ENCODE measurements around the gene PRKCZ. TPM values are rescaled to one million over a fixed set of nuclear protein-coding genes. Genes with fewer than 3 reads are reported as not detected.
A peak's percentile ranks its signal among the peaks of the same experiment; 100 is the strongest.

Gene PRKCZ
- total RNA-seq, 2 donors from 2014 or later = 34.5 to 46.7 TPM

DNA sequence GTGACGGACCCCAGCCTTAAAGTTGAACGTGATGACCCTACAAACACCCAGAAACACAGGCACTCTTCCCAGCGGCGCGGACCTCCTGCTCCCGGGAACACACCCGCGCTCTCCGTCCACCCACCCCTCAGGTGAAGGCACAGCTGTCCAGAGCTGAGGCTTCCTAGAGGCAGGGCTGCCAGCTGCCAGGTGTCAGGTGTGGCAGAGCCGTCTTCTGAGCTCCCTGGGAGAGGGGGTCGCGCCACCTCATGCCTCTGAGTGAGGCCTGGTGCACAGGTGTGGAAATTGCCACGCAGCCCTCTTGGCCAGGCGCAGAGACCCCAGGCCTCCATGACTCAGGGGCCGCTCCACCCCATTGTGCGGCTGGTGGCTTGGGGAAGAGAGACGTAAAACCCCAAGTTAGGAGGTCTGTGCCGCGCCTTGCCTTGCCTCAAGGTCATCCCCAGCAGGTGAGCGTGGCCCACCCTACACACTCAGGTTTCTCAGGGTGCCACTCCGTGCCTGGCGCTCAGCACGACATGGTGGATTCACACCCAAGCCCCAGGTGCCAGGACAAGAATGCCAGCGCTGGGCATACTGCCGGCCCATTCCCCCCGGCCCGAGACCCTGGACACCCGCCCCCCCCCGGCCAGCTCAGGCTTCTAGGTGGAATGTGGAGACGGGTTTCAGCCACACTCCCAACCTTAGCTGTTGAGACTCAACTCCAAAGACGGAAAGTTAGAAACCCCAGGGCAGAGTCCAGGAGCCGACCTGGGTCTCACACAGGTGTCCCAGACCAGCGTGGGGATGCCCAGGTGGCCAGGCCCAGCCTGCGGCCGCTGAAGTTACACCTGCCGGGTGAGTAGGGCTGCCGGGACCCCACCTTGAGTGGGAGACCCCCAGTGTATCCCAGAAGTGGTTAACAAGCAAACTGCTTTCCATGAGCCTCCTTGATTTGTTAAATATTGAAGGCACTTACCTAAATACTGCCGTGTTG lies 136.0 kb downstream of the PRKCZ start:
- WGBS = 84% methylated on average over 34 of the region's 38 CpGs
- Histone ChIP-seq H3K36me3 (no peaks in the 10 kb centered on the region), H3K27me3 (replicated peaks; ENCODE audit: insufficient read depth) (no peaks in the 10 kb centered on the region), H3K4me1 (replicated peaks) (peaks cover 11% of the 10 kb centered on the region), H3K27ac (no peak overlapping the region), H3K9me3 (no peaks in the 10 kb centered on the region), H3K4me3 (no peak overlapping the region)
- TF ChIP-seq, protein P1, sequence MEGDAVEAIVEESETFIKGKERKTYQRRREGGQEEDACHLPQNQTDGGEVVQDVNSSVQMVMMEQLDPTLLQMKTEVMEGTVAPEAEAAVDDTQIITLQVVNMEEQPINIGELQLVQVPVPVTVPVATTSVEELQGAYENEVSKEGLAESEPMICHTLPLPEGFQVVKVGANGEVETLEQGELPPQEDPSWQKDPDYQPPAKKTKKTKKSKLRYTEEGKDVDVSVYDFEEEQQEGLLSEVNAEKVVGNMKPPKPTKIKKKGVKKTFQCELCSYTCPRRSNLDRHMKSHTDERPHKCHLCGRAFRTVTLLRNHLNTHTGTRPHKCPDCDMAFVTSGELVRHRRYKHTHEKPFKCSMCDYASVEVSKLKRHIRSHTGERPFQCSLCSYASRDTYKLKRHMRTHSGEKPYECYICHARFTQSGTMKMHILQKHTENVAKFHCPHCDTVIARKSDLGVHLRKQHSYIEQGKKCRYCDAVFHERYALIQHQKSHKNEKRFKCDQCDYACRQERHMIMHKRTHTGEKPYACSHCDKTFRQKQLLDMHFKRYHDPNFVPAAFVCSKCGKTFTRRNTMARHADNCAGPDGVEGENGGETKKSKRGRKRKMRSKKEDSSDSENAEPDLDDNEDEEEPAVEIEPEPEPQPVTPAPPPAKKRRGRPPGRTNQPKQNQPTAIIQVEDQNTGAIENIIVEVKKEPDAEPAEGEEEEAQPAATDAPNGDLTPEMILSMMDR (IDR thresholded peaks at IDR 0.05) = no peak
- TF ChIP-seq POLR2A (IDR thresholded peaks at IDR 0.05) = no peak
- TF ChIP-seq POLR2AphosphoS5 (IDR thresholded peaks at IDR 0.05) = no peak
- intact Hi-C loops (cut with DNase I) = loop anchor here (2.0 kb wide), 1 partner anchor 53 kb away; no protein-coding TSS in a partner anchor
- no peak for DNase-seq (ENCODE audit: low spot score)

DNA sequence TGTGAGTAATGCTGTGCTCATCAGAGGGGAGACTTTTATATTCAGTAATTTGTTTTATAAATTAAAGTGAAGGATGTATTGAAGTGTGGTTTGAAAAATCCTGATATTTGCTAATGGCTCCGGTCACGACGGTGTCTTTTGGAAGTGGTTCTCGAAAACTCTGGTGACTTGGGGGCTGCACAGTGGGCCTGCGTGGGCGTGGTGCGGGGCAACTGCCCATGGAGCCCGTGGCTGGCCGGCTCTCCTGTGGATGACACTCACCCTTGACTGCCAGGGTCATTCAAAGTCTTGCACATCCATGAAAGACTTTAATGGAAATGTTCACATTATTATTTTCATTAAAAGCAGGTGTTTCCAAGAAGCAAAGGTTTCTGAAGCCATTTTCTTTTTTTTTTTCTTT lies 136.7 kb downstream of the PRKCZ start:
- Histone ChIP-seq H3K4me3 (no peak overlapping the region), H3K4me1 (replicated peaks) (peaks cover 14% of the 10 kb centered on the region), H3K9me3 (no peaks in the 10 kb centered on the region), H3K36me3 (no peaks in the 10 kb centered on the region), H3K27me3 (replicated peaks; ENCODE audit: insufficient read depth) (no peaks in the 10 kb centered on the region), H3K27ac (no peak overlapping the region)
- DNase-seq (ENCODE audit: low spot score) = no peak
- intact Hi-C loops (cut with DNase I) = loop anchor here (2.0 kb wide), 1 partner anchor 54 kb away; no protein-coding TSS in a partner anchor
- 80% methylated on average over 9 of the region's 9 CpGs for WGBS
- TF ChIP-seq POLR2A (IDR thresholded peaks at IDR 0.05) (no peak), POLR2AphosphoS5 (IDR thresholded peaks at IDR 0.05) (no peak)
- TF ChIP-seq, protein P1 (IDR thresholded peaks at IDR 0.05) = no peak

DNA sequence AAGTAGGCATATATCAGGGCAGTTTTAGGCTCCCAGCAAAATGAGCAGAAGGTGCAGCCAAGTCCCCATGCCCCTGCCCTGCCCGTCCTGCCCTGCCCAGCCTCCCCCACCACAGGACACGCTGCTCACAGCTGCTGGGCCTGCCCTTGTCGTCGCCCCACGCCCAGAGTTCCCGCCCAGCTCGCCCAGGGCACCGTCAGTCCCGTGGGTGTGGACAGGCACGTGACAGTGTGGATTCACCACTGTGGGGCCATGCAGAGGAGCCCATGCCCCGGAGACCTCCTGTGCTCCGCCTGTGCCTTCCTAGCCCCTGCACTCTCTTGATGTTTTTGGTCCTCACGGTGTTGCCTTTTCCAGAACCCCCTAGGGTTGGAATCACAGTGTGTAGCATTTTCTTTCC lies 137.4 kb downstream of the PRKCZ start:
- Histone ChIP-seq H3K27ac (no peak overlapping the region), H3K4me3 (no peak overlapping the region), H3K36me3 (no peaks in the 10 kb centered on the region), H3K27me3 (replicated peaks; ENCODE audit: insufficient read depth) (no peaks in the 10 kb centered on the region), H3K9me3 (no peaks in the 10 kb centered on the region), H3K4me1 (replicated peaks) (peaks cover 14% of the 10 kb centered on the region)
- TF ChIP-seq, protein P1 (IDR thresholded peaks at IDR 0.05) = no peak
- TF ChIP-seq POLR2A (IDR thresholded peaks at IDR 0.05) (no peak), POLR2AphosphoS5 (IDR thresholded peaks at IDR 0.05) (no peak)
- WGBS = 76% methylated on average over 13 of the region's 13 CpGs
- no peak for DNase-seq (ENCODE audit: low spot score)
- intact Hi-C loops (cut with DNase I) = loop anchor here (2.0 kb wide), 1 partner anchor 55 kb away; no protein-coding TSS in a partner anchor

DNA sequence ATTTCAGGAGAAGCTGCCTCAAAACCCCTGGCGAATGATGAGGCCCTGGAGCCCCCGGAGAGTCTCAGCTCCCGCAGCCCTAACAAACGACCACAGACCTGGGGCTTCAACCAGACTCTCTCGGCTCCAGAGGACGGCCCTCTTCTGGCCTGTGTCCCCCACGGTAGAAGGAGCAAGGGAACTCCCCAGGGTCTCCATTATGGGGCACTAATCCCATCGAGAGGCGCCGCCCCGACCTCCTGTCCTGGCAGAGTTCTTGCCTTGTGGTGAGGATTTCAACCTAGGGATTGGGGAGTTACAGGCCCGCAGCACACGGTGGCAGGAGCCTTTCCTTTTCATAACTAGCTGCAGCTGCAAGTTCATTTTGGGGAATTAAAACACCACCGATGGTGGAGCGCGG lies 138.1 kb downstream of the PRKCZ start:
- Histone ChIP-seq H3K36me3 (no peaks in the 10 kb centered on the region), H3K27me3 (replicated peaks; ENCODE audit: insufficient read depth) (no peaks in the 10 kb centered on the region), H3K9me3 (no peaks in the 10 kb centered on the region), H3K4me1 (replicated peaks) (peaks cover 14% of the 10 kb centered on the region), H3K4me3 (no peak overlapping the region), H3K27ac (peak overlapping the region in 1 of 2 donors; percentile 96)
- intact Hi-C loops (cut with DNase I) = no loop called here
- 94% methylated on average over 16 of the region's 16 CpGs for WGBS
- DNase-seq (ENCODE audit: low spot score) = no peak
- TF ChIP-seq POLR2AphosphoS5 (IDR thresholded peaks at IDR 0.05) (no peak), POLR2A (IDR thresholded peaks at IDR 0.05) (no peak)
- TF ChIP-seq, protein P1 (IDR thresholded peaks at IDR 0.05) = no peak
